H9 (cell line): ENCODE measurements around the gene TDRD9. TPM values are rescaled to one million over a fixed set of nuclear protein-coding genes. Genes with fewer than 3 reads are reported as not detected.
A peak's percentile ranks its signal among the peaks of the same experiment; 100 is the strongest.

ENCODE experiments used
- DNase-seq: peaks from one replicate; pipeline ENCODE4 v3.0.0-alpha.2; 2017
- H2AFZ ChIP-seq: one replicate; pipeline ENCODE4 v1.6.1; 2013; ENCODE audit warnings: mild to moderate bottlenecking, low read length, control low read depth, moderate library complexity
- H2AK5ac ChIP-seq: 2 replicates; pipeline ENCODE4 v1.6.1; 2013; ENCODE audit warnings: low read length, control low read depth, mixed read lengths; ENCODE audit not compliant: insufficient read length
- H2BK120ac ChIP-seq: one replicate; pipeline ENCODE4 v1.6.1; 2013; ENCODE audit warnings: low read depth, mild to moderate bottlenecking, low read length, control low read depth, inconsistent platforms; ENCODE audit not compliant: poor library complexity, severe bottlenecking
- H2BK12ac ChIP-seq: 2 replicates; pipeline ENCODE4 v1.6.1; 2013; ENCODE audit warnings: low read length, control low read depth, mixed read lengths, low read depth; ENCODE audit not compliant: insufficient read length
- H2BK15ac ChIP-seq: 2 replicates; pipeline ENCODE4 v1.6.1; 2013; ENCODE audit warnings: low read depth, low read length, control low read depth
- H2BK20ac ChIP-seq: one replicate; pipeline ENCODE4 v1.6.1; 2013; ENCODE audit warnings: low read depth, mild to moderate bottlenecking, low read length, control low read depth, inconsistent platforms; ENCODE audit not compliant: poor library complexity, severe bottlenecking
- H2BK5ac ChIP-seq: 2 replicates; pipeline ENCODE4 v1.6.1; 2013; ENCODE audit warnings: low read length, control low read depth, mixed read lengths; ENCODE audit not compliant: insufficient read length
- H3K14ac ChIP-seq: 2 replicates; pipeline ENCODE4 v1.6.1; 2013; ENCODE audit warnings: low read length, control low read depth; ENCODE audit not compliant: insufficient read depth
- H3K18ac ChIP-seq: 2 replicates; pipeline ENCODE4 v1.6.1; 2013; ENCODE audit warnings: low read depth, mild to moderate bottlenecking, mixed read lengths, low read length, control low read depth; ENCODE audit not compliant: insufficient read length
- H3K23ac ChIP-seq: 2 replicates; pipeline ENCODE4 v1.6.1; 2013; ENCODE audit warnings: low read length, control low read depth, mixed read lengths, low read depth; ENCODE audit not compliant: insufficient read length
- H3K23me2 ChIP-seq: 2 replicates; pipeline ENCODE4 v1.6.1; 2013; ENCODE audit warnings: low read depth, mild to moderate bottlenecking, mixed read lengths, low read length, control low read depth; ENCODE audit not compliant: insufficient read length, poor library complexity, severe bottlenecking
- H3K27ac ChIP-seq: 2 replicates; pipeline ENCODE4 v1.5.1; 2013; ENCODE audit warnings: low read length, control low read depth, mixed read lengths, low read depth; ENCODE audit not compliant: insufficient read length
- H3K27me3 ChIP-seq: 2 replicates; pipeline ENCODE4 v1.6.1; 2013; ENCODE audit warnings: low read length, control low read depth, inconsistent platforms; ENCODE audit not compliant: insufficient read depth
- H3K4ac ChIP-seq: 2 replicates; pipeline ENCODE4 v1.6.1; 2013; ENCODE audit warnings: low read depth, mild to moderate bottlenecking, control low read depth, inconsistent platforms, low read length, moderate library complexity
- H3K4me1 ChIP-seq: 2 replicates; pipeline ENCODE4 v1.6.1; 2013; ENCODE audit warnings: low read length, control low read depth, inconsistent platforms; ENCODE audit not compliant: insufficient read depth
- H3K4me2 ChIP-seq: 2 replicates; pipeline ENCODE4 v1.6.1; 2013; ENCODE audit warnings: low read length, control low read depth, mixed read lengths; ENCODE audit not compliant: insufficient read length, insufficient read depth
- H3K56ac ChIP-seq: 2 replicates; pipeline ENCODE4 v1.6.1; 2013; ENCODE audit warnings: low read depth, mild to moderate bottlenecking, mixed read lengths, low read length, control low read depth; ENCODE audit not compliant: insufficient read length
- H3K79me1 ChIP-seq: 2 replicates; pipeline ENCODE4 v1.6.1; 2013; ENCODE audit warnings: low read depth, mild to moderate bottlenecking, moderate library complexity, low read length, control low read depth, inconsistent platforms; ENCODE audit not compliant: insufficient read depth, poor library complexity, severe bottlenecking
- H3K79me2 ChIP-seq: 2 replicates; pipeline ENCODE4 v1.6.1; 2013; ENCODE audit warnings: low read length, control low read depth, inconsistent platforms; ENCODE audit not compliant: insufficient read depth
- H3K9ac ChIP-seq: 2 replicates; pipeline ENCODE4 v1.6.1; 2013; ENCODE audit warnings: low read length, control low read depth, mixed read lengths; ENCODE audit not compliant: insufficient read length; ENCODE audit errors: extremely low read depth
- H3K9me3 ChIP-seq: one replicate; pipeline ENCODE4 v1.6.1; 2013; ENCODE audit warnings: low read depth, low read length, inconsistent platforms; ENCODE audit not compliant: control insufficient read depth
- H3T11ph ChIP-seq: one replicate; pipeline ENCODE4 v1.6.1; 2013; ENCODE audit warnings: mild to moderate bottlenecking, low read length, control low read depth, inconsistent platforms
- H4K20me1 ChIP-seq: one replicate; pipeline ENCODE4 v1.6.1; 2013; ENCODE audit not compliant: control insufficient read depth, insufficient read length, insufficient read depth
- H4K5ac ChIP-seq: 2 replicates; pipeline ENCODE4 v1.6.1; 2013; ENCODE audit warnings: low read depth, mild to moderate bottlenecking, mixed read lengths, low read length, control low read depth; ENCODE audit not compliant: insufficient read length
- H4K8ac ChIP-seq: replicated peaks from 2 replicates; pipeline ENCODE4 v1.6.1; 2013; ENCODE audit warnings: low read length, control low read depth, mixed read lengths, low read depth; ENCODE audit not compliant: insufficient read length
- H4K91ac ChIP-seq: 2 replicates; pipeline ENCODE4 v1.6.1; 2013; ENCODE audit warnings: low read depth, mild to moderate bottlenecking, moderate library complexity, mixed read lengths, low read length, control low read depth; ENCODE audit not compliant: insufficient read length
- H3K27ac Mint-ChIP-seq, 3 experiments: 2 replicates in 2 of 3; 3 replicates in 1 of 3; pipeline ENCODE4 v1.8.0; 2020 to 2021; ENCODE audit warnings: mixed read lengths in 3 of 3, mild to moderate bottlenecking in 1 of 3, moderate library complexity in 1 of 3
- H3K27me3 Mint-ChIP-seq: 2 replicates; pipeline ENCODE4 v1.8.0; 2021; ENCODE audit warnings: low read depth, mild to moderate bottlenecking, moderate library complexity, mixed read lengths
- H3K36me3 Mint-ChIP-seq, 3 experiments: 2 replicates in 2 of 3; 3 replicates in 1 of 3; pipeline ENCODE4 v1.8.0; 2020 to 2021; ENCODE audit warnings: low read depth in 3 of 3, mixed read lengths in 3 of 3; ENCODE audit not compliant: insufficient read depth in 1 of 3
- H3K4me1 Mint-ChIP-seq, 2 experiments: 2 replicates each; pipeline ENCODE4 v1.8.0; 2020; ENCODE audit warnings: mixed read lengths in 2 of 2
- H3K4me3 Mint-ChIP-seq, 2 experiments: 2 replicates in 1 of 2; 3 replicates in 1 of 2; pipeline ENCODE4 v1.8.0; 2020 to 2021; ENCODE audit warnings: mild to moderate bottlenecking in 2 of 2, mixed read lengths in 2 of 2, moderate library complexity in 1 of 2
- H3K9me3 Mint-ChIP-seq, 2 experiments: 2 replicates in 1 of 2; 3 replicates in 1 of 2; pipeline ENCODE4 v1.8.0; 2020; ENCODE audit warnings: mild to moderate bottlenecking in 2 of 2, mixed read lengths in 2 of 2, moderate library complexity in 1 of 2
- WGBS: extraction: QIAGEN DNeasy Blood & Tissue Kit; methylation state at CpG from one replicate; pipeline ENCODE4 v1.1.7; 2013; ENCODE audit warnings: missing lambda C conversion rate, low lambda C conversion rate, mixed read lengths; ENCODE audit not compliant: insufficient read length; ENCODE audit errors: extremely low coverage; 5-methylcytosine and 5-hydroxymethylcytosine counted together
- total RNA-seq: library from RNA; stranded (reverse); gene quantifications from 2 replicates; pipeline ENCODE4 v1.2.1, GENCODE V29; 2021
- TF ChIP-seq, protein P1 (sequence below): fragments of 200-600 bp; sonication (generic); conservative IDR thresholded peaks from 3 replicates; pipeline ENCODE4 v1.8.0; 2021; ENCODE audit warnings: antibody characterized with exemption, mild to moderate bottlenecking

Gene TDRD9
- total RNA-seq, 1 experiment from 2014 or later = not detected

DNA sequence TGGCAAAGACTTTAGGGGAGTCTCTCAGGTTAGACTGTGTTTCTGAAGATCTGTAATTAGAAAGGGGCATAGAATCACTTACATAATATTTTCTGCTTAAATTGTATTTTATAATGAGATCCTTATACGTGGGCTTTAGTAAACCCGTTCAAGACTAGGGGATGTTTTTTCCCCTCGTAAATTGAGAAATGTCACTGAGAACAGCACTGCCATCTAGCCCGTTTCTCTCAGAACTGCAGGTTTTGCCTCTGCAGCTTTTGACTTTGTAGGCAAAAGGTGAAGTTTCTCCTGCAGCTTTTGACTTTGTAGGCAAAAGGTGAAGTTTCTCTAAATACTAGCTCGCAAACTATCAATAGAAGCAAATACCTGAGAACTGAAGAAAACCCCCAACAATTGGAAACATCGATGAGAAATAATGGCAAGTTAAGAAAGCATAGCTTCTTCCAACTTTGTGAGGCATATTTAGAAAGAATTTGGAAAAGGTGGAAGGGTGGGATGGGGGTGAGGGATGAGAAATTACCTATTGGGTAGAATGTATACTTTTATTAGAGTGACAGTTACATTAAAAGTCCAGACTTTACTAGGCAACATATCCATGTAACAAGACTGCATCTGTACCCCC lies 147.4 kb downstream of the TDRD9 start:
- H3K18ac ChIP-seq = no peak overlapping the region
- H2BK12ac ChIP-seq = no peak overlapping the region
- DNase-seq = no peak
- H2BK15ac ChIP-seq = no peak overlapping the region
- no peaks in the 10 kb centered on the region for H3K4me1 ChIP-seq
- no peak overlapping the region for H3K4ac ChIP-seq
- no peak overlapping the region for H4K91ac ChIP-seq
- no CpG with 5 or more reads among the region's 6 CpGs for WGBS
- H3K79me1 ChIP-seq = no peaks in the 10 kb centered on the region
- no peak overlapping the region for H3K27ac ChIP-seq
- no peaks in the 10 kb centered on the region for H3K27me3 ChIP-seq
- Mint-ChIP-seq H3K4me1 (peaks cover 4 to 6% of the 10 kb centered on the region in 2 experiments), H3K36me3 (peaks cover 0 to 6% (median 2%) of the 10 kb centered on the region in 3 experiments; a peak in 4 of 7 replicates), H3K27ac (no peak overlapping the region), H3K27me3 (peaks cover 3% of the 10 kb centered on the region), H3K9me3 (peaks cover 15 to 18% of the 10 kb centered on the region in 2 experiments; a peak in 4 of 5 replicates), H3K4me3 (no peak overlapping the region)
- H4K5ac ChIP-seq = no peak overlapping the region
- H3K9me3 ChIP-seq = peaks cover 9% of the 10 kb centered on the region
- H2AFZ ChIP-seq = no peak overlapping the region
- H3K14ac ChIP-seq = no peak overlapping the region
- no peak overlapping the region for H2BK5ac ChIP-seq
- H2AK5ac ChIP-seq = no peak overlapping the region
- no peak overlapping the region for H3K9ac ChIP-seq
- H3K79me2 ChIP-seq = no peaks in the 10 kb centered on the region
- H4K20me1 ChIP-seq = no peaks in the 10 kb centered on the region
- H3K56ac ChIP-seq = no peak overlapping the region
- no peak overlapping the region for H3K23ac ChIP-seq
- TF ChIP-seq, protein P1, sequence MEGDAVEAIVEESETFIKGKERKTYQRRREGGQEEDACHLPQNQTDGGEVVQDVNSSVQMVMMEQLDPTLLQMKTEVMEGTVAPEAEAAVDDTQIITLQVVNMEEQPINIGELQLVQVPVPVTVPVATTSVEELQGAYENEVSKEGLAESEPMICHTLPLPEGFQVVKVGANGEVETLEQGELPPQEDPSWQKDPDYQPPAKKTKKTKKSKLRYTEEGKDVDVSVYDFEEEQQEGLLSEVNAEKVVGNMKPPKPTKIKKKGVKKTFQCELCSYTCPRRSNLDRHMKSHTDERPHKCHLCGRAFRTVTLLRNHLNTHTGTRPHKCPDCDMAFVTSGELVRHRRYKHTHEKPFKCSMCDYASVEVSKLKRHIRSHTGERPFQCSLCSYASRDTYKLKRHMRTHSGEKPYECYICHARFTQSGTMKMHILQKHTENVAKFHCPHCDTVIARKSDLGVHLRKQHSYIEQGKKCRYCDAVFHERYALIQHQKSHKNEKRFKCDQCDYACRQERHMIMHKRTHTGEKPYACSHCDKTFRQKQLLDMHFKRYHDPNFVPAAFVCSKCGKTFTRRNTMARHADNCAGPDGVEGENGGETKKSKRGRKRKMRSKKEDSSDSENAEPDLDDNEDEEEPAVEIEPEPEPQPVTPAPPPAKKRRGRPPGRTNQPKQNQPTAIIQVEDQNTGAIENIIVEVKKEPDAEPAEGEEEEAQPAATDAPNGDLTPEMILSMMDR = peak; percentile 65
- H2BK120ac ChIP-seq = no peak overlapping the region
- no peak overlapping the region for H3K4me2 ChIP-seq
- no peaks in the 10 kb centered on the region for H3K23me2 ChIP-seq
- H3T11ph ChIP-seq = no peak overlapping the region
- no peak overlapping the region for H2BK20ac ChIP-seq
- no peak overlapping the region for H4K8ac ChIP-seq
